ENCODE data around the gene HRH4. TPM values are rescaled to one million over a fixed set of nuclear protein-coding genes. Genes with fewer than 3 reads are reported as not detected.

HRH4 gene
- total RNA-seq = 0.11 and 0.13 TPM in 2 replicates

GRCh38 chr18:24460388-24460787 is at the start of gene HRH4:
TSS of gene HRH4 (plus strand) at chr18:24460637. CDS start at chr18:24460729, 92 bp downstream.

DNA sequence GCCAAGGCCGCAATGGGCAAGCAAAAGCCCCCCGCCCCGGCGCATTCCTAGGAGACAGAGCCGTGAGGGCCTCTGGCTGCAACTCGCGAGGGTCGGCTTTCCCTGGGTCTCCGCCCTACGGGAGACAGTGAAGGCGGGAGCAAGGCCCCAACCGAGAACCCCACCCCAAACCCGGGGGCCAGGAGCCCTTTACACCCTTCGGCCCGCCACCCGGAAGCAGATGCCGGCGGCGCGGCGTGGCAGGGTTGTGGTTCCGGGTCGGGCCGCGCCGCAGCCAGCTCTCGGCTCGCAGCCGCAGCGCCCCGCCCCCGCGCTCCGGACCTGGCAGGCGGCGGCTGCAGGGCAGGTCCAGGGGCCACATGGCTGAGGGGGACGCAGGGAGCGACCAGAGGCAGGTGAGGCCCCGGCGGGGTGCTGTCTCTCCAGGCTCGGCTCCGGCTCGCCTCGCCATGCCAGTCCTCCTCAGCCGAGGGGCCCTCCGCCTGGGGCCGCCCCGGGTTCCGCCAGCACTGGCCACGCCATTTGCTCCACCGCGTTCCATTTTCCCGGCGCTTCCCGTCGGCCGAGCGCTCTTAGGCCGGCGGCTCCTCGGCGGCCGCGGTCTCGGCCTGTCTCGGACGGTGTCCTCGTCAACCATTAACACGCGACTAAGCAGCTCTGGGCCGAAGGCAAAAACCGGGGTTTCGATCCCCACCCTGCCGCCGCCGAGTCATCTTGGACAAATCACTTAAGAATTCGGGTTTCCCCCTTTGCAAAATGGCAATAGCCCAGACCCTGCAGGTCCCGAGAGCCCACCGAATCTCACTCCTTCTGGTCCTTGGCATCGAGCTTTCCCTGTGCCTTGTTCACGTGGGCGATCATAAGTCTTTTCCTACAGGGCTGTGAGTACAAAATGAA is 33.8 kb upstream of the HRH4 start, which contains the start of gene IMPACT:
IMPACT (plus strand) TSS at position 273 of the 897 bp plus-strand sequence; CDS start at position 360, 87 bp downstream.

Small RNAs within 50 kb of the gene (small RNA-seq; reads per million reads assigned to genes)
- not detected for gene RF00019

Other genes starting within 250 kb of the HRH4 start
- 46.6 and 52.9 TPM in 2 replicates for gene OSBPL1A, start 62.8 kb upstream of the HRH4 start, total RNA-seq
- gene IMPACT, start 34.0 kb upstream of the HRH4 start, total RNA-seq = 46.6 and 48.9 TPM in 2 replicates

All from articular chondrocyte of knee joint (primary cell).